ENCODE data around the gene JUN. TPM values are rescaled to one million over a fixed set of nuclear protein-coding genes. Genes with fewer than 3 reads are reported as not detected.

Gene JUN
- total RNA-seq, 4 donors from 2014 or later: 77.7 to 126 (median 111) TPM

DNA sequence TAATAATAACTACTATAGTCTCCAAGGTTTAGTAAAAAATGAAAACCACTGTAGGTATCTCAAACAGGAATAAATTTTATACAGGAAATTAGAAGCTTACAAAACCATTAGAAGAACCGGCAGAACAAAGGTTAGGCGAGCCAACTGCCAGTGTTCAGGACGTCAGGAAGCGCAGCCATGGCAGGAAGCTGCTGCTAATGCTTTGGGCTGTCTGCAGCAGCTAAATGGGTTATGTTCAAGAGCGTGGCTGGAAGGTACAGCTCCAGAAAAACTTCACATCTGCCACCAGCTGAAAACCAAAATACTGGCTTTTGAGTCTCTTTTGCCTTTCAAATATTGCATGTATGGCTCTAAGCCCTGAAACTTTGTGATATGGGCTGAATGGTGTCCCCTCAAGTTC lies 48.3 kb downstream of the JUN start:
- H3K4me1 ChIP-seq: peaks cover 0 to 8% (median 5%) of the 10 kb centered on the region in 4 donors
- H3K4me3 ChIP-seq: no peak overlapping the region
- H3K27ac ChIP-seq (replicated peaks in 1 of 4): no peak overlapping the region
- WGBS: 79% methylated on average over 5 of the region's 5 CpGs
- TF ChIP-seq CTCF (IDR thresholded peaks at IDR 0.05) (no peak), POLR2A (IDR thresholded peaks at IDR 0.05; ENCODE audit: low read depth) (no peak), EP300 (IDR thresholded peaks at IDR 0.05) (no peak), POLR2AphosphoS5 (IDR thresholded peaks at IDR 0.05) (no peak)
- no peaks in the 10 kb centered on the region for H3K9me3 ChIP-seq
- no peaks in the 10 kb centered on the region for H3K27me3 ChIP-seq
- DNase-seq (ENCODE audit: extremely low spot score): no peak
- intact Hi-C loops (cut with DNase I): no loop called here
- H3K36me3 ChIP-seq: no peaks in the 10 kb centered on the region

- Histone ChIP-seq H3K9me3 (no peaks in the 10 kb centered on the region), H3K36me3 (no peaks in the 10 kb centered on the region), H3K27ac (replicated peaks in 1 of 4) (no peak overlapping the region), H3K27me3 (no peaks in the 10 kb centered on the region), H3K4me1 (peaks cover 0 to 3% (median under 1%) of the 10 kb centered on the region in 4 donors), H3K4me3 (no peak overlapping the region)
- TF ChIP-seq POLR2AphosphoS5 (IDR thresholded peaks at IDR 0.05) (no peak), POLR2A (IDR thresholded peaks at IDR 0.05; ENCODE audit: low read depth) (no peak), EP300 (IDR thresholded peaks at IDR 0.05) (no peak), CTCF (IDR thresholded peaks at IDR 0.05) (no peak)
- 87% methylated on average over 2 of the region's 2 CpGs for WGBS
- intact Hi-C loops (cut with DNase I): no loop called here
- DNase-seq (ENCODE audit: extremely low spot score): no peak
Measured at GRCh38 chr1:58734630-58735029, 49.2 kb downstream of the JUN start.

- intact Hi-C loops (cut with DNase I): no loop called here
- Histone ChIP-seq H3K4me3 (no peak overlapping the region), H3K27me3 (no peaks in the 10 kb centered on the region), H3K4me1 (no peaks in the 10 kb centered on the region), H3K36me3 (no peaks in the 10 kb centered on the region), H3K27ac (replicated peaks in 1 of 4) (no peak overlapping the region), H3K9me3 (no peaks in the 10 kb centered on the region)
- WGBS: 81% methylated on average over 6 of the region's 6 CpGs
- TF ChIP-seq EP300 (IDR thresholded peaks at IDR 0.05): no peak
- no peak for TF ChIP-seq POLR2A (IDR thresholded peaks at IDR 0.05; ENCODE audit: low read depth)
- no peak for TF ChIP-seq CTCF (IDR thresholded peaks at IDR 0.05)
- TF ChIP-seq POLR2AphosphoS5 (IDR thresholded peaks at IDR 0.05): no peak
- no peak for DNase-seq (ENCODE audit: extremely low spot score)
Measured at GRCh38 chr1:58732087-58732775, 51.6 kb downstream of the JUN start.

Other genes with a start within 250 kb of the JUN start
- 10 to 100 TPM; 25.8 to 53.6 (median 32.9) TPM for gene OMA1, start 237.3 kb downstream of the JUN start, total RNA-seq
- 1 to 10 TPM; 1.8 to 3.4 (median 2.3) TPM for gene TACSTD2, start 206.8 kb downstream of the JUN start, total RNA-seq
- gene MYSM1, start 84.0 kb downstream of the JUN start, total RNA-seq: 10 to 100 TPM in 3 of 4 donors, 1 to 10 TPM in 1; 9.3 to 17.1 (median 14.0) TPM

Measured in esophagus muscularis mucosa (tissue), 4 donors.